HepG2 (cell line): ENCODE results near the gene TRMT1. TPM values are rescaled to one million over a fixed set of nuclear protein-coding genes. Genes with fewer than 3 reads are reported as not detected.

ENCODE experiments used
- ARNT2 ChIP-seq: sonication (generic); formaldehyde crosslinking; IDR thresholded peaks from 2 replicates; pipeline ENCODE4 v1.8.0; 2022; ENCODE audit warnings: mild to moderate bottlenecking, low read depth, missing genetic modification reagents, moderate library complexity
- CHD2 ChIP-seq: IDR thresholded peaks from 2 replicates; pipeline ENCODE4 v1.6.1; 2011; ENCODE audit warnings: low read depth, low read length, improper control_type of control experiment
- HNRNPH1 ChIP-seq: fragments of 200-400 bp; formaldehyde crosslinking; optimal IDR thresholded peaks from 2 replicates; pipeline ENCODE3; 2017; ENCODE audit warnings: mild to moderate bottlenecking, low read depth, low read length
- HNRNPL ChIP-seq: fragments of 200-400 bp; formaldehyde crosslinking; IDR thresholded peaks from 2 replicates; pipeline ENCODE4 v1.6.1; 2017; ENCODE audit warnings: mild to moderate bottlenecking, low read depth, low read length
- NFIB ChIP-seq: sonication (generic); formaldehyde crosslinking; IDR thresholded peaks from 2 replicates; pipeline ENCODE4 v1.9.0; 2021; ENCODE audit warnings: missing genetic modification reagents, mild to moderate bottlenecking, borderline replicate concordance
- NFIC ChIP-seq: IDR thresholded peaks from 2 replicates; pipeline ENCODE4 v1.6.1; 2012; ENCODE audit warnings: mild to moderate bottlenecking, low read length, inconsistent platforms
- NR2C2 ChIP-seq: sonication (generic); formaldehyde crosslinking; IDR thresholded peaks from 2 replicates; pipeline ENCODE4 v1.4.0; 2020; ENCODE audit warnings: missing genetic modification reagents, mild to moderate bottlenecking, moderate library complexity, borderline replicate concordance
- SP2 ChIP-seq: sonication (generic); formaldehyde crosslinking; IDR thresholded peaks from 2 replicates; pipeline ENCODE4 v1.5.1; 2020; ENCODE audit warnings: mild to moderate bottlenecking, missing genetic modification reagents
- TCF12 ChIP-seq, 2 experiments: fragments of 450-650 bp in 1 of 2; sonication (generic) in 1 of 2; formaldehyde crosslinking in 1 of 2; IDR thresholded peaks; 2 replicates each; pipeline versions ENCODE4 v1.6.1 to v1.8.0; 2017 to 2022; ENCODE audit warnings: antibody characterized with exemption in 1 of 2, mild to moderate bottlenecking in 1 of 2, missing genetic modification reagents in 1 of 2, moderate library complexity in 1 of 2
- TCF7 ChIP-seq: sonication (generic); IDR thresholded peaks from 2 replicates; pipeline ENCODE4 v1.6.1; 2016; ENCODE audit warnings: antibody characterized with exemption, low read depth
- ZNF251 ChIP-seq: sonication (generic); formaldehyde crosslinking; IDR thresholded peaks from 2 replicates; pipeline ENCODE4 v1.9.0; 2021; ENCODE audit warnings: mild to moderate bottlenecking, missing genetic modification reagents
- polyA plus RNA-seq, 8 experiments: library from polyadenylated mRNA; depleted of rRNA in 3 of 8; stranded (reverse) in 7 of 8; unstranded in 1 of 8; fragments of >200 nt; fragmentation: Illumina TruSeq in 4 of 8; extraction: Trizol in 4 of 8; gene quantifications; 2 replicates each; pipeline versions ENCODE4 v1.2.1 to v1.2.3, GENCODE V29; 2011 to 2016; ENCODE audit warnings: low read depth in 4 of 8, missing spikeins in 1 of 8, mixed read lengths in 1 of 8; ENCODE audit not compliant: insufficient read depth in 1 of 8
- total RNA-seq, 5 experiments: library from RNA; depleted of rRNA; stranded (reverse); fragments of >200 nt; fragmentation: Illumina TruSeq; extraction: Trizol; gene quantifications; 2 replicates each; pipeline ENCODE4 v1.2.3, GENCODE V29; 2016; ENCODE audit warnings: low read depth in 1 of 5
- TF ChIP-seq, protein P1 (sequence below): IDR thresholded peaks from 2 replicates; pipeline ENCODE4 v1.6.1; 2016; ENCODE audit warnings: low read depth, missing genetic modification reagents, missing compliant biosample characterization
- TF ChIP-seq, protein P2 (sequence below): sonication (generic); formaldehyde crosslinking; IDR thresholded peaks from 2 replicates; pipeline ENCODE4 v1.4.0; 2020; ENCODE audit warnings: low read depth, mild to moderate bottlenecking, missing genetic modification reagents
- TF ChIP-seq, protein P3 (sequence below): sonication (generic); formaldehyde crosslinking; IDR thresholded peaks from 2 replicates; pipeline ENCODE4 v1.8.0; 2022; ENCODE audit warnings: mild to moderate bottlenecking, missing genetic modification reagents; ENCODE audit not compliant: insufficient replicate concordance
- TF ChIP-seq, protein P4 (sequence below): sonication (generic); formaldehyde crosslinking; IDR thresholded peaks from 2 replicates; pipeline ENCODE4 v1.4.0; 2020; ENCODE audit warnings: mild to moderate bottlenecking, missing genetic modification reagents
- TF ChIP-seq, protein P5 (sequence below): sonication (generic); formaldehyde crosslinking; IDR thresholded peaks from 2 replicates; pipeline ENCODE4 v1.5.0; 2020; ENCODE audit warnings: missing genetic modification reagents, mild to moderate bottlenecking, borderline replicate concordance

Gene TRMT1
- total and polyA plus RNA-seq, 2 of the 13 experiments (the other 11 are each of a cell fraction or from before 2014, with no cell fraction given), result 35.5 to 44.1 TPM

DNA sequence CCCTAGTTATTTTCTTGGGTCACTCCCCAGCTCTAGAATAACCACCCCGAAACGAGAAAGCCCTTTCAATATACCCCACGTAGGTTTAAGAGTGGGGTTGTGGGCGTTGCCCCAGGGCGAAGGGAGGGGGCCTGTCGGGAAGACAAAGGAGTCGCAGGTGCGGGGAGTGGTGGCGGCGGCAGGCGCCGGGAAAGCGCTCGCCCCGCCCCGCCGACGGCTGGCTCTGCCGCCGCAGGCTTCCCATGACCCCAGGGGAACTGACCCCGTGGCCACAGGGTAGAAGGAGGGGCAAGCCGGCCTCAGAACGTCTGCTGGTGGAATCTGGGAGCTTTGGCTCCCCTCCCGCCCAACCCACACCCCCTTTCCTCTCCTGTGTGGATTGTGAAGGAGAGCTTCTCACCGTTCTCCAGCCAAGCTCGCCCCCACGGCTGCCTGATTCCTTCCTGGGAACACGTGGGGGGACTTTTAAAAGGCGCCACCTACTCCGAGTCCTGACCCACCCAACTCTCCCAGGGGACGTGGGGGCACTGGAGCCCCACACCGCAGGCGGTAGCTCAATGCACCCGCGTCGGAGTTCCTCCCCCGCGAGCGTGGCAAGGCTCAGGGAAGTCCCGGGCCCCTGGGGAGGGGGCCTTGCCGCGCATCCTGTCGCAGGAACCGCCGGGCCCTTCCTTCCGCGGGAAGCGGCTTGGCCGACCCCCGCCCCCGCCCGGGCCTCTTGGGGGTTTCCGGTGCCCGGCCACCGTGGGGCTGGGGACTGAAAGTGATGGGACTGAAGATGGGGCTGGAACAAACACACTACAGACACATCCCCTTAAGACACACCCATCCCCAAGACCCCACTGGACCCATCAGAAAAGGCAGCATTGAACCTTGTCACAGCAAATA lies 39.2 kb upstream of the TRMT1 start (continued):
- TF ChIP-seq, protein P1, sequence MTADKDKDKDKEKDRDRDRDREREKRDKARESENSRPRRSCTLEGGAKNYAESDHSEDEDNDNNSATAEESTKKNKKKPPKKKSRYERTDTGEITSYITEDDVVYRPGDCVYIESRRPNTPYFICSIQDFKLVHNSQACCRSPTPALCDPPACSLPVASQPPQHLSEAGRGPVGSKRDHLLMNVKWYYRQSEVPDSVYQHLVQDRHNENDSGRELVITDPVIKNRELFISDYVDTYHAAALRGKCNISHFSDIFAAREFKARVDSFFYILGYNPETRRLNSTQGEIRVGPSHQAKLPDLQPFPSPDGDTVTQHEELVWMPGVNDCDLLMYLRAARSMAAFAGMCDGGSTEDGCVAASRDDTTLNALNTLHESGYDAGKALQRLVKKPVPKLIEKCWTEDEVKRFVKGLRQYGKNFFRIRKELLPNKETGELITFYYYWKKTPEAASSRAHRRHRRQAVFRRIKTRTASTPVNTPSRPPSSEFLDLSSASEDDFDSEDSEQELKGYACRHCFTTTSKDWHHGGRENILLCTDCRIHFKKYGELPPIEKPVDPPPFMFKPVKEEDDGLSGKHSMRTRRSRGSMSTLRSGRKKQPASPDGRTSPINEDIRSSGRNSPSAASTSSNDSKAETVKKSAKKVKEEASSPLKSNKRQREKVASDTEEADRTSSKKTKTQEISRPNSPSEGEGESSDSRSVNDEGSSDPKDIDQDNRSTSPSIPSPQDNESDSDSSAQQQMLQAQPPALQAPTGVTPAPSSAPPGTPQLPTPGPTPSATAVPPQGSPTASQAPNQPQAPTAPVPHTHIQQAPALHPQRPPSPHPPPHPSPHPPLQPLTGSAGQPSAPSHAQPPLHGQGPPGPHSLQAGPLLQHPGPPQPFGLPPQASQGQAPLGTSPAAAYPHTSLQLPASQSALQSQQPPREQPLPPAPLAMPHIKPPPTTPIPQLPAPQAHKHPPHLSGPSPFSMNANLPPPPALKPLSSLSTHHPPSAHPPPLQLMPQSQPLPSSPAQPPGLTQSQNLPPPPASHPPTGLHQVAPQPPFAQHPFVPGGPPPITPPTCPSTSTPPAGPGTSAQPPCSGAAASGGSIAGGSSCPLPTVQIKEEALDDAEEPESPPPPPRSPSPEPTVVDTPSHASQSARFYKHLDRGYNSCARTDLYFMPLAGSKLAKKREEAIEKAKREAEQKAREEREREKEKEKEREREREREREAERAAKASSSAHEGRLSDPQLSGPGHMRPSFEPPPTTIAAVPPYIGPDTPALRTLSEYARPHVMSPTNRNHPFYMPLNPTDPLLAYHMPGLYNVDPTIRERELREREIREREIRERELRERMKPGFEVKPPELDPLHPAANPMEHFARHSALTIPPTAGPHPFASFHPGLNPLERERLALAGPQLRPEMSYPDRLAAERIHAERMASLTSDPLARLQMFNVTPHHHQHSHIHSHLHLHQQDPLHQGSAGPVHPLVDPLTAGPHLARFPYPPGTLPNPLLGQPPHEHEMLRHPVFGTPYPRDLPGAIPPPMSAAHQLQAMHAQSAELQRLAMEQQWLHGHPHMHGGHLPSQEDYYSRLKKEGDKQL, result no peak
- TF ChIP-seq TCF12 (IDR thresholded peaks at IDR 0.05), result no peak
- 0 out of 2 replicates have a peak, but pooled peaks have one; percentile 65 for TF ChIP-seq TCF12 (CRISPR knock-in tag; IDR thresholded peaks at IDR 0.05)
- TF ChIP-seq HNRNPH1, result no peak
- peak; percentile 47; the same call in 1 of the 2 replicates for TF ChIP-seq CHD2
- TF ChIP-seq SP2 (CRISPR knock-in tag), result no peak
- no peak for TF ChIP-seq NFIB (CRISPR knock-in tag)
- TF ChIP-seq NR2C2 (CRISPR knock-in tag), result peak; percentile 68; the same call in 1 of the 2 replicates
- TF ChIP-seq TCF7, result peak; percentile 3; the same call in 1 of the 2 replicates
- TF ChIP-seq HNRNPL, result no peak
- TF ChIP-seq, protein P2, sequence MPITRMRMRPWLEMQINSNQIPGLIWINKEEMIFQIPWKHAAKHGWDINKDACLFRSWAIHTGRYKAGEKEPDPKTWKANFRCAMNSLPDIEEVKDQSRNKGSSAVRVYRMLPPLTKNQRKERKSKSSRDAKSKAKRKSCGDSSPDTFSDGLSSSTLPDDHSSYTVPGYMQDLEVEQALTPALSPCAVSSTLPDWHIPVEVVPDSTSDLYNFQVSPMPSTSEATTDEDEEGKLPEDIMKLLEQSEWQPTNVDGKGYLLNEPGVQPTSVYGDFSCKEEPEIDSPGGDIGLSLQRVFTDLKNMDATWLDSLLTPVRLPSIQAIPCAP (CRISPR knock-in tag), result no peak
- TF ChIP-seq ARNT2 (CRISPR knock-in tag), result no peak; the same call in 1 of the 2 replicates
- TF ChIP-seq, protein P3, sequence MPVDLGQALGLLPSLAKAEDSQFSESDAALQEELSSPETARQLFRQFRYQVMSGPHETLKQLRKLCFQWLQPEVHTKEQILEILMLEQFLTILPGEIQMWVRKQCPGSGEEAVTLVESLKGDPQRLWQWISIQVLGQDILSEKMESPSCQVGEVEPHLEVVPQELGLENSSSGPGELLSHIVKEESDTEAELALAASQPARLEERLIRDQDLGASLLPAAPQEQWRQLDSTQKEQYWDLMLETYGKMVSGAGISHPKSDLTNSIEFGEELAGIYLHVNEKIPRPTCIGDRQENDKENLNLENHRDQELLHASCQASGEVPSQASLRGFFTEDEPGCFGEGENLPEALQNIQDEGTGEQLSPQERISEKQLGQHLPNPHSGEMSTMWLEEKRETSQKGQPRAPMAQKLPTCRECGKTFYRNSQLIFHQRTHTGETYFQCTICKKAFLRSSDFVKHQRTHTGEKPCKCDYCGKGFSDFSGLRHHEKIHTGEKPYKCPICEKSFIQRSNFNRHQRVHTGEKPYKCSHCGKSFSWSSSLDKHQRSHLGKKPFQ, result no peak
- TF ChIP-seq, protein P4, sequence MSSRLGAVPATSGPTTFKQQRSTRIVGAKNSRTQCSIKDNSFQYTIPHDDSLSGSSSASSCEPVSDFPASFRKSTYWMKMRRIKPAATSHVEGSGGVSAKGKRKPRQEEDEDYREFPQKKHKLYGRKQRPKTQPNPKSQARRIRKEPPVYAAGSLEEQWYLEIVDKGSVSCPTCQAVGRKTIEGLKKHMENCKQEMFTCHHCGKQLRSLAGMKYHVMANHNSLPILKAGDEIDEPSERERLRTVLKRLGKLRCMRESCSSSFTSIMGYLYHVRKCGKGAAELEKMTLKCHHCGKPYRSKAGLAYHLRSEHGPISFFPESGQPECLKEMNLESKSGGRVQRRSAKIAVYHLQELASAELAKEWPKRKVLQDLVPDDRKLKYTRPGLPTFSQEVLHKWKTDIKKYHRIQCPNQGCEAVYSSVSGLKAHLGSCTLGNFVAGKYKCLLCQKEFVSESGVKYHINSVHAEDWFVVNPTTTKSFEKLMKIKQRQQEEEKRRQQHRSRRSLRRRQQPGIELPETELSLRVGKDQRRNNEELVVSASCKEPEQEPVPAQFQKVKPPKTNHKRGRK (CRISPR knock-in tag), result no peak
- no peak for TF ChIP-seq ZNF251
- TF ChIP-seq NFIC, result no peak; the same call in none of the 2 replicates
- TF ChIP-seq, protein P5, sequence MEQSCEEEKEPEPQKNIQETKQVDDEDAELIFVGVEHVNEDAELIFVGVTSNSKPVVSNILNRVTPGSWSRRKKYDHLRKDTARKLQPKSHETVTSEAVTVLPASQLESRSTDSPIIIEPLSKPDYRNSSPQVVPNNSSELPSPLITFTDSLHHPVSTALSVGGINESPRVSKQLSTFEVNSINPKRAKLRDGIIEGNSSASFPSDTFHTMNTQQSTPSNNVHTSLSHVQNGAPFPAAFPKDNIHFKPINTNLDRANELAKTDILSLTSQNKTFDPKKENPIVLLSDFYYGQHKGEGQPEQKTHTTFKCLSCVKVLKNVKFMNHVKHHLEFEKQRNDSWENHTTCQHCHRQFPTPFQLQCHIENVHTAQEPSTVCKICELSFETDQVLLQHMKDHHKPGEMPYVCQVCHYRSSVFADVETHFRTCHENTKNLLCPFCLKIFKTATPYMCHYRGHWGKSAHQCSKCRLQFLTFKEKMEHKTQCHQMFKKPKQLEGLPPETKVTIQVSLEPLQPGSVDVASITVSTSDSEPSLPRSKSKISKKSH (CRISPR knock-in tag), result no peak
